Activated naive CD4-positive, alpha-beta T cell treated with anti-CD3 and anti-CD28 coated beads, Interleukin-2, amount 10 ng/mL, durations not matched to agents 5 hours and 36 hours (primary cell): Measurements from ENCODE around the gene VCL. TPM values are rescaled to one million over a fixed set of nuclear protein-coding genes. Genes with fewer than 3 reads are reported as not detected.

Experiments used
- total RNA-seq, 2 experiments: library from RNA; stranded (reverse); gene quantifications; one replicate each; pipeline ENCODE4 v1.2.3, GENCODE V29; 2021

VCL gene
- 10 to 100 TPM; 47.9 to 52.2 TPM for total RNA-seq

DNA sequence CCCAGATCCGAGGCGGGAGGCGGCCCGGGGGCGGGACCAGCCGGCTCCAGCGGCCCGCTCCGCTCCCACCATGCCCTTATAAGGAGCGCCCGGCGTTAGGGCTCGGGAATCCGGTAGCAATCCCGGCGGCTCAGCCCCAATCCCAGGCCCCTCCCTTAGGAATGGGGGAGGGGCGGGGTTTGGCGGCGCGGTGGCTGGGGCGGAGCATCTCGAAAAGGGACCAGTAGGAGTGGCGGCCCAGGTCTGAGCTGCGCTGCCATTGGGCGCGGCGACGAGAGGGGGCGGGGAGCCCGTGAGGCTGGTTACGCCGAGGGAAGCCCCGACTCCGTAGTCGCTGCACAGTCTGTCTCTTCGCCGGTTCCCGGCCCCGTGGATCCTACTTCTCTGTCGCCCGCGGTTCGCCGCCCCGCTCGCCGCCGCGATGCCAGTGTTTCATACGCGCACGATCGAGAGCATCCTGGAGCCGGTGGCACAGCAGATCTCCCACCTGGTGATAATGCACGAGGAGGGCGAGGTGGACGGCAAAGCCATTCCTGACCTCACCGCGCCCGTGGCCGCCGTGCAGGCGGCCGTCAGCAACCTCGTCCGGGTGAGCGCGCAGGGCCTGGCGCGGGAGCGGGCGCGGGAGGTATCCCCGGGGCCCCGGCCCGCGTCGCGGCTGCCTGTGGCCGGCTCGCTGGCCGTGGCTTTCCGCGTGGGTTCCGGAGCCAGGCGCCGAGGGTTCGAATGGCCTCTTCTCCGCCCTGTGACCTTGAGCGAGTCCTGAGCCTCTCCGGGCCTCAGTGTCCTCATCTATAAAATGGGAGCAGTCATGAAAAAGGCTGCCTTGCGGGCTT lies at the start of gene VCL:
TSS of gene VCL (plus strand) at position 330 of the 836 bp plus-strand sequence. CDS start at position 422, 92 bp downstream.

DNA sequence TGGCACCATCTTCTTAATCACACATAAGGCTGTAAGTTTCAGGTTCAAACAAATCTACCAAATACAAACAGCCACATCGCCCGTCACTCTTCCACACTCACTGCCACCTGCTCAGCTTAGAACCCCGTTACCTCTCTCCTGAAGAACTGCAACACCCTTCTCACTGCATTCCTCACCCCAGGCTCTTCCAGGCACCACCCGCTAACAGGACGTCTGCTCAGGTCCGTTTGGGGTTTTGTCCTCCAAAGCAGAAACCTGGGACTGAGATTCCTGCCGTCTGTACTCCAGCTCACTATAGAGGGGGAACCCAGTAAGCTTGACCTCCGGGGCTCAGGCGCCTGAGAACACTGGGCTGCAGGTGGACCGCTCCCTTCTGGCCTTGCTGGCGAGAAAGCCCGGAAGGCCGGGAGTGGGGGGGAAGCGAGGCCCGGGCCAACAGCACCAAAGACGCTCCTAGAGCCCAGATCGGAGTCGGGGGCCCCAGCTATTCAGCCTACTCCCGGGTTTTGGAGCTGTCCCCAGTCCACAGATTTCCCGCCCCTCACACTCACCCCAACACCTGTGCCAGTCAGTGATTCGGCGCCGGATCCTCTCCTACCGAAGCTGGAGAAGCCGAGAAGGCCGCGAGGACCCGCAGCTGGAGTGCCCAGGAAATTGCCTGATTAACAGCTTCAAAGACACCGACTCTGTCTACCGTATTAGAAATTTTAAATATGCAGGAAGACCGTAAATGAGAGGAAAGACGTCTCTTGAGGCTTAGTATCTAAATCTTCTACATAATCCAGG lies 152.5 kb downstream of the VCL start, which contains the start of gene AP3M1:
TSS of gene AP3M1 (minus strand) at position 625 of the 786 bp plus-strand sequence. CDS start 12,449 bp downstream, outside the sequence.

DNA sequence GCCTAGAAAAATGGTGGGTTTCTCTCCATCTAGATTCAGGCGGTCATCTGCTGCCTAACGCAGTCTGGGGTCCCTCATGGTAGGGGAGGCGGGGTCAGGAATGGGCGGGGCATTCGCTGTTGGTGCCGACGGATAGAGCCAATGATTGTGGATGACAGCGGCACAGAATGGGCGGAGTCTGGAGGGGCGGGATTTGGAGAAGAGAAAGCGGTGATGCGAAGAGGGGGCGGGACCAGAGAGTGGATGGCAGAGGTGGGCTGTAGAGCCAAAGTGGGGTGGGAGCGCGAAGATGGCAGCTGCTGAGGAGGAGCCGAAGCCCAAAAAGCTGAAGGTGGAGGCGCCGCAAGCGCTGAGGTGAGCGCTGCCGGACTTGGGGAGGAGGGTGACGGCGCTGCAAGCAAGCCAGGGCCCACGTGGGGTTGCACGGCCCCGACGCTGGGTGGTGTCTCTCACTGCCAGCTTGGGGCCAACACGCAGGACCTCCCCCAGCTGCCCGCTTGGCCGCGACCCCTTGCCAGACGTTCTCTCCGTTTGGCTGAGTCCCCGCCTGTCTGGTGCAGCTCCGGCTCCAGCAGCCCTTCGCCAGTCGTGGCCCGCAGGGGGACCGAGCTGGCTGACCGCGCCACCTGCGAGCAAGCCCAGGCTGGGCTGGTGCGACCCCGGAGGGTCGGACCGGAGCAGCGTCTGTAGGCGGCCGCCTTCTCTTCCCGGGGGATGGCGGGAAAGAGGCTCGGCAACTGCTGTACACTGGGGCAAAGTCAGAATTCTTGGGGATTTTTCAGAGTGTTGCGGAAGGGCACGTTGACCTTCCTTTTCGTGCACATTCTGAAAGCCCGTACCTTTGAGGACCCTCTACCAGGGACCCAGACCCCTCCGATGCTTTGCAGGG lies 153.3 kb downstream of the VCL start, which contains the start of gene ADK:
TSS of gene ADK (plus strand) at position 232 of the 889 bp plus-strand sequence. CDS start at position 290, 58 bp downstream.

Other genes with a start within 250 kb of the VCL start
- 10 to 100 TPM; 26.4 to 27.6 TPM for gene CHCHD1, start 216.1 kb upstream of the VCL start, total RNA-seq
- 10 to 100 TPM; 71.5 to 75.0 TPM for gene ZSWIM8, start 212.5 kb upstream of the VCL start, total RNA-seq
- gene NDST2, start 186.5 kb upstream of the VCL start, total RNA-seq = 10 to 100 TPM; 65.1 to 68.7 TPM
- 10 to 100 TPM; 46.8 to 47.8 TPM for gene CAMK2G, start 123.6 kb upstream of the VCL start, total RNA-seq
- 1 to 10 TPM in 1 of 2 experiments, under 1 TPM in 1; 0.48 to 1.0 TPM for gene PLAU, start 87.0 kb upstream of the VCL start, total RNA-seq
- gene AP3M1, start 152.7 kb downstream of the VCL start, total RNA-seq = 10 to 100 TPM; 36.1 to 36.5 TPM
- gene ADK, start 153.1 kb downstream of the VCL start, total RNA-seq = 10 to 100 TPM; 22.9 to 25.1 TPM